Smooth muscle cell of the brain vasculature (primary cell): ENCODE results near the gene TMUB2.
"Not testable (repeated sequence)": the region's sequence is repeated elsewhere in the genome, so short reads cannot be mapped to it uniquely, and the experiment has no call there.

Source experiments
- DNase-seq: peaks from one replicate; pipeline ENCODE4 v3.0.0-alpha.2; 2012; ENCODE audit warnings: low read depth, low spot score

The TMUB2 gene

GRCh38 chr17:44219108-44219615, 32.4 kb downstream of the TMUB2 start:
- DNase-seq = no peak

- no peak for DNase-seq
These were observed 32.9 kb downstream of the TMUB2 start, which contains the start of gene UBTF for GRCh38 chr17:44219616-44220212. UBTF (minus strand) TSS chr17:44219675; CDS start chr17:44218229, 1,446 bp downstream.

DNA sequence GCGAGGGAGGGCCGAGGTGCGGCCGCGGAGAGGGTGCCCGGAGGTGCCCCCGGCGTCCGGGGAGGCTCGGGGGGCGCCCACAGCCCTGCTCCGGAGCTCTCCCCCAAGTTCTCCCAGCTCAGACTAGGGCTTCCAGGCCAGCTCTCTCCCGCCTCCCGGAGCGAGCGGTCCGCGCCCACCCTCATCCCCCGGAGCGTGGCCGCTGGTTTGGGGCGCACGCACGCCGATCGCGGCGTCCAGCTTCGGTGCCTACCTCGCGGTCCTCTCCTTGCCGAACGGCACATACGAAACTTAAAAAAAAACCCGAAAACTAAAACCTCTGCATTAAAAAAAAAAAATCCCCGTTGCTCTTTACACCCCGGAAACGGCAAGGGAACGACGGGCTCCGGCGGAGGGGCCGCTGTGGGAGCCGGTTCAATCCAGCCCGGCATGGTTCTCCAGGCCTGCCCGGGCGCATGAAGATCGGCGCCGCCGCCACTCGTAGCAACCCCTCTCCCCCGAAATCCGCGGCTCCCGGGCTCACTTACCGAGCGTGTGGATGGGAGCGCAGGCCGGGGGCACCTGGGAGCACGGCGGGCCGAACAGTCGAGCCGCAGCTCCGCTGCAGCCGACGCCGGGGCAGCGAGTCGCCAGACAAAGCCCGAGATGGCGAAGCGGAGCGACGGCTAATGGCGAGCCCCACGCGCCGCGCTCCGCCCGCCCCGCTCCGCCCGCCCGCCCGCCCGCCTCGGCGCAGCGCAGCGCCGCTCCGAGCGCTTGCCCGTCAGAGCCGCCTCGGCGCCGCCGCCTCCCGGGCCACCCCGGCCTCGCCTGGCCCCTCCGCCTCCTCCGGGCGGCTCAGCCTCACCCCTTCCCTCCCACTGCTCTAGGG, 33.7 kb downstream of the TMUB2 start:
- DNase-seq = no peak

GRCh38 chr17:44221084-44221861, 34.5 kb downstream of the TMUB2 start:
- DNase-seq = no peak

DNA sequence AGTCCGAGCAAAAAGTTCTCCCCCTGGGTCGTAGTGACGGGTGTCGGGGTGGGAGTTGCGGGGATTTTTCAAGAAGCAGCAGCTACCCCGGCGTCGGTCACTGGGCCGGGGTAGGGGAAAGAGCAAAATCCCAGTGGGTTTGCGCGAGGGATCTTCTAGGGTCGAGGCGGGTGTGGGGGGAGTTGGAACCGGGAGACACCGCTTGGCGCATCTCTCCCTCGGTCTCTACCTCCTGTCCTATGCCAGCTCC, 35.0 kb downstream of the TMUB2 start:
- no peak for DNase-seq

GRCh38 chr17:44222112-44222869, 35.5 kb downstream of the TMUB2 start:
- no peak for DNase-seq

DNA sequence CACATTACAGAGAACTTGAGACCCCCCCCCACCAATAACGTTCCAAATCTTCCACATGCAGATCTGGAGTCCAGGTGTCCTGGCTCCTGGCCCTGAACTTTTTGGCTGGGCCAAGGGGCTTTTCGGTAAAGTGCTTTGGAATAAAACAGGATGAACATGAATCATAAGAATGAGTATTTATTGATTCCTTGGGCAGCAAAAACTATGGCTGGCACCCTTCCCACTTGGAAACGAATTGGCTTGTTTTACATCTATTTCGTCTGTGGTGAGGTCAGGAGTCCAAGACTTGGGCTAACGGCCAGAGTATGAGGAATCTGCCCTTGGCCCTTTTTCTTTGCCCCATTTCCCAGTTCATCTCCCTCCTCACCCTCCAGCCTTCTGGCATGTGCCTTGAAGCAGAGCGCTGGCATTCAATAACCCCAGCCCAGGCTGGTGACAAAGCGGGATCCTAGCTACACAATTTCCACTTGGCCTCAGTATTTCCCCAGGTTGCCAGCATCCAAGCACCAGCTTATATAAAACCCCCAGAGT, 36.8 kb downstream of the TMUB2 start:
- DNase-seq = no peak

DNA sequence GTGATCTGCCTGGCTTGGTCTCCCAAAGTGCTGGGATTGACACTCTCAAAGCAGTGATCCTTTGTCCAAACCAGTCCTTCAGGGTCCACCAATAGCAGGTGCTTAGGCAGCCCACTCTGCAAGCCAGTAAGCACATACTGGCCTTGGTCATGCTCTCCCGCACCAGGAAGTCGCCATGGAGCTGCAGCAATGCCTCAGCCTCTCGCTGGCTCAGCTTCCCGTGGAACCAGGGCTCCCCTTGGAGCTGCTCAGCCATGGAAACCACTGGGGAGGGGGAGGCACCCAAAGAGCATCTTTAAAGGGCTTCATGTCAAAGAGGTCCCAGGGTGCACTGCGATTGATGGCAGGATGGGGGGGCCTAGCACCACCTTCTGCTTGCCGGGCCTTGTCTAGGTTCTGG, 42.3 kb downstream of the TMUB2 start:
- no peak for DNase-seq

DNA sequence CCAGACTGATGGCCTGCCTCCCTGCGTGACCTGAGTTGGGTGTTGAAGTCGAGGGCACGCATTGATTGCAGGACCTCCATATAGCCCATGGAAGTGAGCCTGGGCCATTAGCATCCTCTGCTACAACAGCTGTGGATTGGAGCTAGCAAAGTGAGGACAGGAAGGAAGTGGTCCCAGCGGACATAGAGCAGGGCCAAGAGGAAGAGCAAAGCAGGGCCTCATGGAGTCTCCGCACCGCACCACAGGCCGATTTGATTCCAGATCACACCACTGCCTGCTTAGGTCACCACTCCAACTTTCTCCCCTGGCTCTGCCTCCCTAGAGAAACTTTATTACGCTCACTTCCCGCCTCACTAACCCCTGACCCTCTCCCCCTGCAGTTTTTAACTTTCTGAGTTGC, 43.4 kb downstream of the TMUB2 start:
- DNase-seq = no peak

GRCh38 chr17:44232061-44232460, 45.3 kb downstream of the TMUB2 start:
- no peak for DNase-seq

DNA sequence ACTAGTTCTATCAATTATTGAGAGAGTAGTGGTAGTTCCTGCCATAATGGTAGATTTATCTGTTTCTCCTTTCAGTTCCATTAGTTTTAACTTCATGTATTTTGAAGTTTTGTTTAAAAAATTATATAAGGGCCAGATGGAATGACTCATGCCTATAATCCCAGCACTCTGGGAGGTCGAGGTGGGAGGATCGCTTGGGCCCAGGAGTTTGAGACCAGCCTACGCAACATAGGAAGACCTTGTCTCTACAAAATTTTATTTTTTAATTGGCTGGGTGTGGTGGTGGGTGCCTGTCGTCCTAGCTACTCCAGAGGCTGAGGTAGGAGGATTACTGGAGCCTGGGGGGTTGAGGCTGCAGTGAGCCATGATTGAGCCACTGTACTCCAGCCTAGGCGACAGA, 46.8 kb downstream of the TMUB2 start:
- DNase-seq = no peak

- DNase-seq = no peak
These were observed 48.8 kb downstream of the TMUB2 start for GRCh38 chr17:44235583-44235936.

- DNase-seq = no peak
These were observed 49.7 kb downstream of the TMUB2 start for GRCh38 chr17:44236444-44236991.

- not testable (repeated sequence) for DNase-seq
These were observed 51.1 kb downstream of the TMUB2 start for GRCh38 chr17:44237886-44238285.

- DNase-seq = no peak
These were observed 54.4 kb downstream of the TMUB2 start for GRCh38 chr17:44241106-44241624.
